GM12872 (cell line): ENCODE results near the gene SNX8.

ENCODE experiments used
- CTCF ChIP-seq: IDR thresholded peaks from 3 replicates; pipeline ENCODE4 v1.5.1; 2011; ENCODE audit warnings: low read depth, mild to moderate bottlenecking, low read length, moderate library complexity; ENCODE audit not compliant: insufficient read depth

Gene SNX8

GRCh38 chr7:2211259-2211880 lies 102.9 kb downstream of the SNX8 start:
- TF ChIP-seq CTCF, result no peak

- no peak for TF ChIP-seq CTCF
Measured at GRCh38 chr7:2210551-2211258, 103.5 kb downstream of the SNX8 start.

GRCh38 chr7:2209961-2210323 lies 104.3 kb downstream of the SNX8 start:
- TF ChIP-seq CTCF, result no peak

GRCh38 chr7:2209146-2209960 lies 104.9 kb downstream of the SNX8 start:
- TF ChIP-seq CTCF, result peak; percentile 84

- no peak for TF ChIP-seq CTCF
Measured at GRCh38 chr7:2208712-2209111, 105.5 kb downstream of the SNX8 start.

- no peak for TF ChIP-seq CTCF
Measured at GRCh38 chr7:2205036-2205780, 109.0 kb downstream of the SNX8 start.

GRCh38 chr7:2204446-2204845 lies 109.8 kb downstream of the SNX8 start:
- no peak for TF ChIP-seq CTCF
